Stimulated activated CD4-positive, alpha-beta T cell treated with anti-CD3 and anti-CD28 coated beads, Interleukin-15, amount 100 ng/mL, for 48 hours (primary cell): ENCODE results near the gene DERL3.

Experiments
- DNase-seq, 2 donors: peaks; one replicate each; pipeline ENCODE4 v3.0.0-alpha.2; 2020; ENCODE audit warnings: low read depth in 2 of 2

DERL3 gene

GRCh38 chr22:23831261-23831660 is 7.5 kb downstream of the DERL3 start:
- DNase-seq: no peak

DNA sequence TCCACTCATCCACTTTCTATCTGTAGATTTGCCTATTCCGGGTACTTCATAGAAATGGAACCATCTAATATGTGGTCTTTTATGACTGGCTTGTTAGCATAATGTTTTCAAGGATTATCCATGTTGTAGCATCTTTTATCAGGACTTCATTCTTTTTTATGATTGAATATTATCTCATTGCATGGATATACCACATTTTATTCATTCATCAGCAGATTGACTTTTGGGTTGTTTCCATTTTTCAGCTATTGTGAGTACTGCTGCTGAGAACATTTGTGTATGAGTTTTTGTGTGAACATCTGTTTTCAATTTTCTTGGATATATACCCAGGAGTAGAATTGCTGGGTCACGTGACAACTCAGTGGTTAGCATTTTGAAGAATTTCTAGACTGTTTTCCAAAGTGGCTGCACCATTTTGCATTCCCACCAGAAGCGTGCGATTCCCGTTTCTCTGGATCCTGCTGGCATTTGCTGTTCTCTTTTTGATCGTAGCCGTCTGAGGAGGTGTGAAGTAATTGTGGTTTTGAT is 8.9 kb downstream of the DERL3 start:
- no peak for DNase-seq

- no peak for DNase-seq
These were observed 9.8 kb downstream of the DERL3 start for GRCh38 chr22:23828800-23829680.

DNA sequence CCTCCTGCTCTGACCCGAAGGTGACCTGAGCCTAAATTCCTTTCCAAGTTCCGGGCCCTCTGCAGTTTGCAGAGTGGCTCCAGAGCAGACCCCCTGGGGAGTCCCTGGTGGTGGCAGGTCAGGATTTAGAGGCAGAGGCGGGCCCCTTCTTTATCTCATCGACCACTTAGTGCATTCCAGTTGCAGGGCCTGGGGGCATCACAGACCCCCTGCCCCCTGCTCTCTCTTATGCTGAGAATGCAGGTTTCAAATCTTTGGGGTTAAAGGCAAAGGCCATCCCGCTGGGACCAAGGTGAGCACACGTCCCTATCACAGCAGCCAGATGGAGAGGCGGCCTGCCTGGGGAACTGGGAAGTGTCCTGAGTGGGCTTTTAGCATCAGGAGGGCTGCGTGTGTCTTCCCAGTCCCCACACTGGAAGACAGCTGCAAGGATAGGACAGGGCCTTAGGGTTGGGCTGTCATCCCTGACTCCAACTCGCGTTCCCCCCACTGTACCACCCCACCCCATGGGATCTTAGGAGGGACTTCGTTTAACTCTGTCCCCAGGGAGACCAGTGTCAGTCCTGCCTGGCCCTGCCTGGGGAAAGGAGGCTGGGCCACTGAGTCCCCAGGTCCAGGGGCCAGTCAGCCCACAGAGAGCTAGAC is 11.3 kb downstream of the DERL3 start:
- DNase-seq: no peak

- no peak for DNase-seq
These were observed 12.1 kb downstream of the DERL3 start for GRCh38 chr22:23826510-23827350.

DNA sequence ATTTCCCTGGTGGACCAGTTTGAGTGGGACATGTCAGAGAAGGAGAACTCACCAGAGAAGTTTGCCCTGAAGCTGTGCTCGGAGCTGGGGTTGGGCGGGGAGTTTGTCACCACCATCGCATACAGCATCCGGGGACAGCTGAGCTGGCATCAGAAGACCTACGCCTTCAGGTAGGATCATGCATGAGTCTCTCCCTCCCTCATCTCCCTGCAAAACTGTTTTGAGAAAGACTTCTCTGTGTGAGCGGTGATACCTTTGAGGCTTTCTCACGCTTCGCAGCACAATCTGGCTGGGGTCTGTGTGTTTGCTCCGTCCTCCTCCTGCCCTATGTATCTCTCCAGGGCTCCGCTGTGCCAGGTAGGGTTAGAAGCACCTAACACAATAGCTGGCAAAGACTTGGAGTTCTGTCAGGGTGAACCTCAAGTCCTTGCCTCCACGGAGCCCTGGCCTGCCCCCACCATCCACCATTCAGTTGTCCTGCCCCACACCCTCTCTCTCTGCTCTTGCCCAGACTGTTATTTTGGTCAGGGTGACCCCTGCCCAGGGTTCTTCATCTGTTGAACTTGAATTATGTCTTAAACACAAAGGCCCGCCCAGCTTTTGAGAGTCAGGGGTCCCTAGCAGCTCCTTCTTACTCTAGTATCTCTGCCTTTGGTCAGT is 13.4 kb downstream of the DERL3 start:
- no peak for DNase-seq

GRCh38 chr22:23824476-23825245 is 14.1 kb downstream of the DERL3 start:
- no peak for DNase-seq

- DNase-seq: no peak
These were observed 15.4 kb downstream of the DERL3 start for GRCh38 chr22:23823331-23823791.

GRCh38 chr22:23822101-23822671 is 16.6 kb downstream of the DERL3 start:
- no peak for DNase-seq

DNA sequence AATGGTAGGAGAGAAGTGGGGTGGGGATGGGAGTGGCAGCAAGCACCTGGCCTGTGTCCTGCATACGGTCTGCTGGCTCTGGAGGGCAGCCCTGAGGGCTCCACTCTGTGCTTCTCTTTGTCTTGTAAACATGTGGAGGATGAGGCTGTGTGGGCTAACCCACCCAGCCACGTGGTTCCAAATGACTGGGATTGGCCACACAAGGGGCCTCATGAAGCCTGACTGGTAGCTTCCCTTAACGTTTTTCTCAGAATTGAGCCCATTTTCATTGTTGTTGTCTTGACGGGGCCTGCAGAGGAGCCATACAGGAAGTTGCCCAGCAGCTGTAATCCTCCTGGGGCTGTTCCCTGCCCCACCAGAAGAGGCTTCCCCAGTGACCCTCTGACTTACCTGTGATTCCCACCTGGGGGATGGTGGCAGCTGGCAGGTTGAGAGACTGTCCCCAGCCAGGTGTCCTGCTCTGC is 18.0 kb downstream of the DERL3 start:
- DNase-seq: no peak

GRCh38 chr22:23818541-23818940 is 20.3 kb downstream of the DERL3 start:
- no peak for DNase-seq

DNA sequence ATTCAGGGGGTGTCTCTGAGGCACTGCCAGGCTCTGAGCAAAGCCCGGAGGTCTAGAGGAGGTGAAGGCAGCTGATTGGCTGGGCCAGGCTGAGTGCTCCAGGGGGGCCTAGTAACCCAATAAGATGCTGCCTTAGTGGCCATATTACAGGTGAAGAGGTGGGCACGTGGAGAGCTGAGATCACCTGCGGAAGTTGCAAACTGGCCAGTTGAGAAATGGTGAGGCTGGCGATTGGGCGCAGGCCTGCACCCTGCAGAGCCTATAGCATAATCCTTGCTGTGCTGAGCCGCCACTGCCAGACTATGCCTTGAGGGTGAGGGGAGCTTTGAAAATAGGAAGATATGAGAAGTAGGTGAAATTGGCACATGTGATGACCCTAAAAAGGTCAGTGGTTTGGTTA is 21.7 kb downstream of the DERL3 start:
- DNase-seq: no peak

GRCh38 chr22:23816156-23816976 is 22.4 kb downstream of the DERL3 start:
- no peak for DNase-seq

DNA sequence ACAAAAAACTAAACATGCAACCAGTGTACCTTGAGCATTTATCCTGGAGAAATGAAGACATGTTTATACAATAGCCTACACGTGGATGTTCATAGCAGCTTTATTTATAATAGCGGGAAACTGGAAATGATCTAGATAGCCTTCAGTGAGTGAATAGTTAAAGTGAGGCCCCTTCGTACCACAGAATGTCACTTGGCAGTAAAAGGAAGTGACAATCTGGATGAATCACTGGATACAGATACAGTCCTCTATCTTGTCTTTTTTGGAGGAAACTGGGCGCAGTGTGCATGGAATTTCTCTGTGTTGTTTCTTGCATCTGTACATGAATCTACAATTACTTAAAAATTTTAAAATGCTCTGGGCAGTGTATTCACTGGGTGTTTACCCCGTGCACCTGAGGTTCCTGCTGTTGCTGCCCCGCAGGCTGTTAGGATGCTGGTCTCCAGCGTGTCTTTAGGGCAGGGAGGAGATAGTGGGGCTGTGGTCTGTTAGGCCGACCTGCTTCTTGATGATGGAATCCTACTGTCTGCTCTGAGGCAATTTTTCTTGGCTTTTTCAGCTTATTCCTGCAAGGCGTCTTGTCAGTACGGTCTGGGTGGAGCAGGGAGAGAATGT is 23.2 kb downstream of the DERL3 start:
- no peak for DNase-seq

DNA sequence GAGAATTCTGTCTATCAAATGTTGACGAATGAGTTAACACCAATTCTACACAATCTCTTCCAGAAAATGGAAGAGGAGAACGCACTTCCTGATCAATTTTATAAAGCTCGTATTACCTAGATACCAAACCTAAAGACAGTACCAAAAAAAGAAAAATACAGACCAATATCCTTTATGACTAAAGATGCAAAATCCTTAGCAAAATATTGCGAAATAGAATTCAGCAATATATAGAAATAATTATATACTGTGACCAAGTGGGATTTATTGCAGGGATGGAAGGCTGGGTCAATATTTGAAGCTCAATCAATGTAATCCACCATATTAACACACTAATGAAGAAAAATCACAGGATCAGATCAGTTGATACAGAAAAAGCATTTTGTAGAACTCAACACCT is 26.4 kb downstream of the DERL3 start:
- no peak for DNase-seq

- no peak for DNase-seq
These were observed 32.0 kb downstream of the DERL3 start for GRCh38 chr22:23806837-23807236.

- DNase-seq: no peak
These were observed 34.0 kb downstream of the DERL3 start for GRCh38 chr22:23804781-23805291.

DNA sequence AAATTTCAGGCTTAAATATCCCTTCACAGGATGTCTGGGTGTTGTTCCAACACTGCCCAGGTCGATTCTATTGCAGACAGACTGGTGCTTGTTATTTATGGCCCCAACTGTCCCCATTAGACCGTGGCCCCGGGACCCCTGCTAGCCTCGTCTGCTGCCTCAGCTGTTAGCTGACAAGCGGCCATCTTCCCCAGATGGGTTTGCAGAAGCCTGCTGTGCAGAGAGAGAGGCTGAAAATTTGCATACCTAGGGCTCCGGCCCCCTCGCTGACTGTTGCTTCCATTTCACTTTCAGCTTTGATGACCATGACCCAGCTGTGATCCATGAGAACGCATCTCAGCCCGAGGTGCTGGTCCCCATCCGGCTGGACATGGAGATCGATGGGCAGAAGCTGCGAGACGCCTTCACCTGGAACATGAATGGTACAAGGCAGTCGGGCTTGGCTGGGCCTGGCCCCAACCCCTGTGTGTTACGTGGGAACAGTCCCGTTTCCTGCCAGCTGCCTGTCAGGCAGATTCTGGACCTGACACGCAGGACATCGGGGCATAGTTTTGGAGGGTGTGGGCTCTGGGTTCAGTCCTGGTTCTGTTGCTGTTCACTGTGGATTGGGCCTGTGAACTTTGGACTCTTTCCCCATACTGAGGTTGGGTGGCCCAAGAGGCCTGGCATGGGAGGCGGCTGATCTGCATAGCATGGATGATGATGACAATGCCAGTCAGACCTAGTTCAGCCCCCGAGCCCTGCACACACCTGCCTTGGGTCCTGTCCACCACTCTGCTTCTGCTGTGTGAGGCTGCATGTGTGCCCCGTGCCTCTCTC is 35.6 kb downstream of the DERL3 start:
- no peak for DNase-seq
